GM23338 (cell line): ENCODE data around the gene TBC1D14. TPM values are rescaled to one million over a fixed set of nuclear protein-coding genes. Genes with fewer than 3 reads are reported as not detected.
A peak's percentile ranks its signal among the peaks of the same experiment; 100 is the strongest.

Experiments used
- ATAC-seq: fragments of 200-7000 bp; cut with Tn5 transposase; 3 replicates; pipeline ENCODE4 v1.9.1; 2020
- DNase-seq: peaks from one replicate; pipeline ENCODE4 v3.0.0-alpha.2; 2015; ENCODE audit warnings: low spot score
- H2AFZ ChIP-seq: fragments of 200-600 bp; sonication (generic); 2 replicates; pipeline ENCODE4 v1.8.0; 2016; ENCODE audit warnings: antibody characterized with exemption, mild to moderate bottlenecking, moderate library complexity
- H3F3A ChIP-seq: fragments of 200-600 bp; sonication (generic); replicated peaks from 2 replicates; pipeline ENCODE4 v1.8.0; 2017; ENCODE audit warnings: antibody characterized with exemption, mixed run types, low read depth
- H3K27ac ChIP-seq: fragments of 200-600 bp; sonication (generic); 2 replicates; pipeline ENCODE4 v1.6.1; 2016; ENCODE audit warnings: low read depth
- H3K27me3 ChIP-seq: fragments of 200-600 bp; sonication (generic); 2 replicates; pipeline ENCODE4 v1.8.0; 2016; ENCODE audit warnings: mild to moderate bottlenecking, mixed run types, moderate library complexity; ENCODE audit not compliant: insufficient read depth
- H3K36me3 ChIP-seq: fragments of 200-600 bp; sonication (generic); 2 replicates; pipeline ENCODE4 v1.8.0; 2016; ENCODE audit warnings: mild to moderate bottlenecking; ENCODE audit not compliant: insufficient read depth
- H3K4me1 ChIP-seq: fragments of 200-600 bp; sonication (generic); 2 replicates; pipeline ENCODE4 v1.8.0; 2016; ENCODE audit warnings: mild to moderate bottlenecking, moderate library complexity; ENCODE audit not compliant: insufficient read depth
- H3K4me2 ChIP-seq: fragments of 200-600 bp; sonication (generic); 2 replicates; pipeline ENCODE4 v1.7.1; 2017; ENCODE audit warnings: mixed run types
- H3K4me3 ChIP-seq: fragments of 200-600 bp; sonication (generic); 2 replicates; pipeline ENCODE4 v1.6.1; 2016; ENCODE audit warnings: mixed run types
- H3K79me2 ChIP-seq: fragments of 200-600 bp; sonication (generic); replicated peaks from 2 replicates; pipeline ENCODE4 v1.8.0; 2017; ENCODE audit warnings: mild to moderate bottlenecking; ENCODE audit not compliant: insufficient read depth
- H3K9me2 ChIP-seq: fragments of 200-600 bp; sonication (generic); 2 replicates; pipeline ENCODE4 v1.8.0; 2017; ENCODE audit not compliant: insufficient read depth
- H4K20me1 ChIP-seq: fragments of 200-600 bp; sonication (generic); replicated peaks from 2 replicates; pipeline ENCODE4 v1.8.0; 2017; ENCODE audit warnings: mild to moderate bottlenecking; ENCODE audit not compliant: insufficient read depth
- H3K27ac Mint-ChIP-seq: 2 replicates; pipeline ENCODE4 v1.8.0; 2020; ENCODE audit warnings: inconsistent platforms, mild to moderate bottlenecking, moderate library complexity, mixed read lengths
- H3K27me3 Mint-ChIP-seq: 3 replicates; pipeline ENCODE4 v1.8.0; 2022; ENCODE audit warnings: low read depth, mild to moderate bottlenecking, moderate library complexity, mixed read lengths, inconsistent platforms; ENCODE audit not compliant: insufficient read depth, poor library complexity
- H3K36me3 Mint-ChIP-seq: 3 replicates; pipeline ENCODE4 v1.8.0; 2021; ENCODE audit warnings: low read depth, mild to moderate bottlenecking, inconsistent platforms, moderate library complexity, mixed read lengths
- H3K4me1 Mint-ChIP-seq: 3 replicates; pipeline ENCODE4 v1.8.0; 2020; ENCODE audit warnings: mild to moderate bottlenecking, inconsistent platforms, mixed read lengths
- H3K4me3 Mint-ChIP-seq: 3 replicates; pipeline ENCODE4 v1.8.0; 2021; ENCODE audit warnings: moderate library complexity, mild to moderate bottlenecking, inconsistent platforms, mixed read lengths
- H3K9me3 Mint-ChIP-seq: 3 replicates; pipeline ENCODE4 v1.8.0; 2020; ENCODE audit warnings: moderate library complexity, mild to moderate bottlenecking, inconsistent platforms, mixed read lengths
- CREB1 ChIP-seq: fragments of 250-450 bp; sonication (Bioruptor Pico); IDR thresholded peaks from 2 replicates; pipeline ENCODE4 v1.5.0; 2020; ENCODE audit warnings: low read depth, mild to moderate bottlenecking, moderate library complexity
- EZH2 ChIP-seq: fragments of 200-600 bp; sonication (generic); IDR thresholded peaks from one replicate; pipeline ENCODE4 v1.8.0; 2017; ENCODE audit warnings: antibody characterized with exemption, mild to moderate bottlenecking, low read depth; ENCODE audit not compliant: unreplicated experiment
- JUNB ChIP-seq: IDR thresholded peaks from one replicate; pipeline ENCODE4 v1.6.1; 2016; ENCODE audit warnings: antibody characterized with exemption; ENCODE audit not compliant: unreplicated experiment
- NANOG ChIP-seq: IDR thresholded peaks from 2 replicates; pipeline ENCODE4 v1.6.1; 2016; ENCODE audit warnings: antibody characterized with exemption, borderline replicate concordance
- POLR2AphosphoS5 ChIP-seq: IDR thresholded peaks from 2 replicates; pipeline ENCODE4 v1.6.1; 2016; ENCODE audit warnings: antibody characterized with exemption, low read depth
- ZNF331 ChIP-seq: fragments of 250-450 bp; sonication (Bioruptor Pico); IDR thresholded peaks from 2 replicates; pipeline ENCODE4 v1.5.0; 2020; ENCODE audit warnings: low read depth, mild to moderate bottlenecking, moderate library complexity
- polyA plus RNA-seq: library from polyadenylated mRNA; unstranded; fragments of >200 nt; fragmentation: Nextera tagmentation; extraction: Ambion mirVana; gene quantifications from 2 replicates; pipeline ENCODE4 v1.2.1, GENCODE V29; 2016
- total RNA-seq: library from RNA; depleted of rRNA; stranded (reverse); fragments of >200 nt; shearing (Covaris generic); gene quantifications from 2 replicates; pipeline ENCODE4 v1.2.3, GENCODE V29; 2014
- TF ChIP-seq, protein P1 (sequence below), 2 experiments: fragments of 200-600 bp in 1 of 2; sonication (generic) in 1 of 2; conservative IDR thresholded peaks; 2 replicates each; pipeline versions ENCODE4 v1.5.1 to v1.6.1; 2016 to 2017; ENCODE audit warnings: antibody characterized with exemption in 2 of 2, low read depth in 2 of 2, mild to moderate bottlenecking in 2 of 2, moderate library complexity in 1 of 2
- TF ChIP-seq, protein P2 (sequence below): IDR thresholded peaks from 2 replicates; pipeline ENCODE4 v1.6.1; 2016; ENCODE audit warnings: antibody characterized with exemption
- TF ChIP-seq, protein P3 (sequence below): fragments of 250-450 bp; sonication (Bioruptor Pico); IDR thresholded peaks from 2 replicates; pipeline ENCODE4 v1.5.0; 2020; ENCODE audit warnings: mild to moderate bottlenecking, moderate library complexity

Gene TBC1D14
- total and polyA plus RNA-seq, 2 experiments from 2014 or later = 18.2 to 59.7 TPM

- Mint-ChIP-seq H3K27me3 (peaks cover 15% of the 10 kb centered on the region), H3K27ac (no peak overlapping the region), H3K4me3 (no peak overlapping the region), H3K9me3 (no peaks in the 10 kb centered on the region; the same call in 2 of the 3 replicates), H3K4me1 (peaks cover 18% of the 10 kb centered on the region), H3K36me3 (peaks cover 4% of the 10 kb centered on the region; the same call in 1 of the 3 replicates)
- peaks cover 14% of the 10 kb centered on the region for H4K20me1 ChIP-seq
- no peak overlapping the region for H3K27ac ChIP-seq
- no peak for TF ChIP-seq EZH2
- TF ChIP-seq, protein P1, sequence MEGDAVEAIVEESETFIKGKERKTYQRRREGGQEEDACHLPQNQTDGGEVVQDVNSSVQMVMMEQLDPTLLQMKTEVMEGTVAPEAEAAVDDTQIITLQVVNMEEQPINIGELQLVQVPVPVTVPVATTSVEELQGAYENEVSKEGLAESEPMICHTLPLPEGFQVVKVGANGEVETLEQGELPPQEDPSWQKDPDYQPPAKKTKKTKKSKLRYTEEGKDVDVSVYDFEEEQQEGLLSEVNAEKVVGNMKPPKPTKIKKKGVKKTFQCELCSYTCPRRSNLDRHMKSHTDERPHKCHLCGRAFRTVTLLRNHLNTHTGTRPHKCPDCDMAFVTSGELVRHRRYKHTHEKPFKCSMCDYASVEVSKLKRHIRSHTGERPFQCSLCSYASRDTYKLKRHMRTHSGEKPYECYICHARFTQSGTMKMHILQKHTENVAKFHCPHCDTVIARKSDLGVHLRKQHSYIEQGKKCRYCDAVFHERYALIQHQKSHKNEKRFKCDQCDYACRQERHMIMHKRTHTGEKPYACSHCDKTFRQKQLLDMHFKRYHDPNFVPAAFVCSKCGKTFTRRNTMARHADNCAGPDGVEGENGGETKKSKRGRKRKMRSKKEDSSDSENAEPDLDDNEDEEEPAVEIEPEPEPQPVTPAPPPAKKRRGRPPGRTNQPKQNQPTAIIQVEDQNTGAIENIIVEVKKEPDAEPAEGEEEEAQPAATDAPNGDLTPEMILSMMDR (conservative IDR thresholded peaks at IDR 0.05; ENCODE audit: low read depth in 2 of 2) = peak; percentile 90 to 99
- H2AFZ ChIP-seq = peak overlapping the region; percentile 80; the same call in 1 of the 2 replicates
- DNase-seq (peak; percentile 93), ATAC-seq (peak; percentile 32)
- no peaks in the 10 kb centered on the region for H3F3A ChIP-seq
- H3K36me3 ChIP-seq = no peaks in the 10 kb centered on the region
- H3K4me3 ChIP-seq = no peak overlapping the region
- H3K9me2 ChIP-seq = no peaks in the 10 kb centered on the region
- peaks cover 20% of the 10 kb centered on the region; the same call in 1 of the 2 replicates for H3K4me1 ChIP-seq
- H3K4me2 ChIP-seq = no peak overlapping the region
- H3K27me3 ChIP-seq = peaks cover 21% of the 10 kb centered on the region
- H3K79me2 ChIP-seq = peaks cover 15% of the 10 kb centered on the region
These were observed 161.3 kb downstream of the TBC1D14 start for GRCh38 chr4:7070729-7071511.

DNA sequence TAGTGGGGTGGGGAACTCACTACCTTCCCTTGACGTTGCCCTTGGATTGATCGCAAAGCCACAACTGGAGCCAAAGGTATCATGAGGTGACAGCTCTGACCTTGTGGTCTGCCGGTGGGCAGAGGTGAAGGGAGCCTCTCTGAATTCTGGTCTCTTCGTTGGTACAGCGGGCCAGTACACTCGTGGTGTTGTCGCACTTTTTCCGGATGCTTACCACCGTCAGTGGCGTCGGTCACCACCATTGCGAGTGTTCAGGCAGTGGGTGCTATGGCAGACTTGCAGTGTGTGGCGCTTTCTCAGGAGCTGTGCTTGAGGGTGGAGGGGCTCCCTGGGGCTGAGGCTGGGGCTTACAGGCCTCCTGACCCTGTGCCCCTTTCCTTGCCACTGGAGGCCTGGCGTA, 163.4 kb downstream of the TBC1D14 start:
- Histone ChIP-seq H3F3A (no peaks in the 10 kb centered on the region), H2AFZ (no peak overlapping the region), H3K4me1 (peaks cover 9% of the 10 kb centered on the region; the same call in 1 of the 2 replicates), H3K79me2 (no peaks in the 10 kb centered on the region), H3K4me3 (no peak overlapping the region), H3K36me3 (no peaks in the 10 kb centered on the region), H3K4me2 (no peak overlapping the region), H3K27me3 (peaks cover 21% of the 10 kb centered on the region), H4K20me1 (no peaks in the 10 kb centered on the region), H3K9me2 (no peaks in the 10 kb centered on the region), H3K27ac (no peak overlapping the region)
- ATAC-seq (no peak), DNase-seq (no peak)
- H3K4me3 Mint-ChIP-seq = no peak overlapping the region
- H3K27ac Mint-ChIP-seq = no peak overlapping the region
- H3K9me3 Mint-ChIP-seq = no peaks in the 10 kb centered on the region; the same call in 2 of the 3 replicates
- H3K36me3 Mint-ChIP-seq = no peaks in the 10 kb centered on the region
- peaks cover 6% of the 10 kb centered on the region for H3K4me1 Mint-ChIP-seq
- peaks cover 17% of the 10 kb centered on the region for H3K27me3 Mint-ChIP-seq
- TF ChIP-seq JUNB (no peak), NANOG (no peak), CREB1 (CRISPR knock-in tag) (no peak), EZH2 (no peak), POLR2AphosphoS5 (no peak), ZNF331 (CRISPR knock-in tag) (no peak)
- TF ChIP-seq, protein P1 (conservative IDR thresholded peaks at IDR 0.05; ENCODE audit: low read depth in 2 of 2) = no peak
- TF ChIP-seq, protein P2, sequence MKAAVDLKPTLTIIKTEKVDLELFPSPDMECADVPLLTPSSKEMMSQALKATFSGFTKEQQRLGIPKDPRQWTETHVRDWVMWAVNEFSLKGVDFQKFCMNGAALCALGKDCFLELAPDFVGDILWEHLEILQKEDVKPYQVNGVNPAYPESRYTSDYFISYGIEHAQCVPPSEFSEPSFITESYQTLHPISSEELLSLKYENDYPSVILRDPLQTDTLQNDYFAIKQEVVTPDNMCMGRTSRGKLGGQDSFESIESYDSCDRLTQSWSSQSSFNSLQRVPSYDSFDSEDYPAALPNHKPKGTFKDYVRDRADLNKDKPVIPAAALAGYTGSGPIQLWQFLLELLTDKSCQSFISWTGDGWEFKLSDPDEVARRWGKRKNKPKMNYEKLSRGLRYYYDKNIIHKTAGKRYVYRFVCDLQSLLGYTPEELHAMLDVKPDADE = no peak
- TF ChIP-seq, protein P3, sequence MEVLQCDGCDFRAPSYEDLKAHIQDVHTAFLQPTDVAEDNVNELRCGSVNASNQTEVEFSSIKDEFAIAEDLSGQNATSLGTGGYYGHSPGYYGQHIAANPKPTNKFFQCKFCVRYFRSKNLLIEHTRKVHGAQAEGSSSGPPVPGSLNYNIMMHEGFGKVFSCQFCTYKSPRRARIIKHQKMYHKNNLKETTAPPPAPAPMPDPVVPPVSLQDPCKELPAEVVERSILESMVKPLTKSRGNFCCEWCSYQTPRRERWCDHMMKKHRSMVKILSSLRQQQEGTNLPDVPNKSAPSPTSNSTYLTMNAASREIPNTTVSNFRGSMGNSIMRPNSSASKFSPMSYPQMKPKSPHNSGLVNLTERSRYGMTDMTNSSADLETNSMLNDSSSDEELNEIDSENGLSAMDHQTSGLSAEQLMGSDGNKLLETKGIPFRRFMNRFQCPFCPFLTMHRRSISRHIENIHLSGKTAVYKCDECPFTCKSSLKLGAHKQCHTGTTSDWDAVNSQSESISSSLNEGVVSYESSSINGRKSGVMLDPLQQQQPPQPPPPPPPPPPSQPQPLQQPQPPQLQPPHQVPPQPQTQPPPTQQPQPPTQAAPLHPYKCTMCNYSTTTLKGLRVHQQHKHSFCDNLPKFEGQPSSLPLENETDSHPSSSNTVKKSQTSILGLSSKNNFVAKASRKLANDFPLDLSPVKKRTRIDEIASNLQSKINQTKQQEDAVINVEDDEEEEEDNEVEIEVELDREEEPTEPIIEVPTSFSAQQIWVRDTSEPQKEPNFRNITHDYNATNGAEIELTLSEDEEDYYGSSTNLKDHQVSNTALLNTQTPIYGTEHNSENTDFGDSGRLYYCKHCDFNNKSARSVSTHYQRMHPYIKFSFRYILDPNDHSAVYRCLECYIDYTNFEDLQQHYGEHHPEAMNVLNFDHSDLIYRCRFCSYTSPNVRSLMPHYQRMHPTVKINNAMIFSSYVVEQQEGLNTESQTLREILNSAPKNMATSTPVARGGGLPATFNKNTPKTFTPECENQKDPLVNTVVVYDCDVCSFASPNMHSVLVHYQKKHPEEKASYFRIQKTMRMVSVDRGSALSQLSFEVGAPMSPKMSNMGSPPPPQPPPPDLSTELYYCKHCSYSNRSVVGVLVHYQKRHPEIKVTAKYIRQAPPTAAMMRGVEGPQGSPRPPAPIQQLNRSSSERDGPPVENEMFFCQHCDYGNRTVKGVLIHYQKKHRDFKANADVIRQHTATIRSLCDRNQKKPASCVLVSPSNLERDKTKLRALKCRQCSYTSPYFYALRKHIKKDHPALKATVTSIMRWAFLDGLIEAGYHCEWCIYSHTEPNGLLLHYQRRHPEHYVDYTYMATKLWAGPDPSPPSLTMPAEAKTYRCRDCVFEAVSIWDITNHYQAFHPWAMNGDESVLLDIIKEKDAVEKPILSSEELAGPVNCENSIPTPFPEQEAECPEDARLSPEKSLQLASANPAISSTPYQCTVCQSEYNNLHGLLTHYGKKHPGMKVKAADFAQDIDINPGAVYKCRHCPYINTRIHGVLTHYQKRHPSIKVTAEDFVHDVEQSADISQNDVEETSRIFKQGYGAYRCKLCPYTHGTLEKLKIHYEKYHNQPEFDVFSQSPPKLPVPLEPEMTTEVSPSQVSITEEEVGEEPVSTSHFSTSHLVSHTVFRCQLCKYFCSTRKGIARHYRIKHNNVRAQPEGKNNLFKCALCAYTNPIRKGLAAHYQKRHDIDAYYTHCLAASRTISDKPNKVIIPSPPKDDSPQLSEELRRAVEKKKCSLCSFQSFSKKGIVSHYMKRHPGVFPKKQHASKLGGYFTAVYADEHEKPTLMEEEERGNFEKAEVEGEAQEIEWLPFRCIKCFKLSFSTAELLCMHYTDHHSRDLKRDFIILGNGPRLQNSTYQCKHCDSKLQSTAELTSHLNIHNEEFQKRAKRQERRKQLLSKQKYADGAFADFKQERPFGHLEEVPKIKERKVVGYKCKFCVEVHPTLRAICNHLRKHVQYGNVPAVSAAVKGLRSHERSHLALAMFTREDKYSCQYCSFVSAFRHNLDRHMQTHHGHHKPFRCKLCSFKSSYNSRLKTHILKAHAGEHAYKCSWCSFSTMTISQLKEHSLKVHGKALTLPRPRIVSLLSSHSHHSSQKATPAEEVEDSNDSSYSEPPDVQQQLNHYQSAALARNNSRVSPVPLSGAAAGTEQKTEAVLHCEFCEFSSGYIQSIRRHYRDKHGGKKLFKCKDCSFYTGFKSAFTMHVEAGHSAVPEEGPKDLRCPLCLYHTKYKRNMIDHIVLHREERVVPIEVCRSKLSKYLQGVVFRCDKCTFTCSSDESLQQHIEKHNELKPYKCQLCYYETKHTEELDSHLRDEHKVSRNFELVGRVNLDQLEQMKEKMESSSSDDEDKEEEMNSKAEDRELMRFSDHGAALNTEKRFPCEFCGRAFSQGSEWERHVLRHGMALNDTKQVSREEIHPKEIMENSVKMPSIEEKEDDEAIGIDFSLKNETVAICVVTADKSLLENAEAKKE (CRISPR knock-in tag) = no peak
